Chondrocyte (in vitro differentiated cells): ENCODE measurements around the gene SLC14A1. TPM values are rescaled to one million over a fixed set of nuclear protein-coding genes. Genes with fewer than 3 reads are reported as not detected.

Experiments used
- DNase-seq: peaks from one replicate; pipeline ENCODE4 v3.0.0; 2021; ENCODE audit warnings: mixed read lengths, low spot score
- H3K27ac Mint-ChIP-seq: one replicate; pipeline ENCODE4 v1.8.0; 2021; ENCODE audit warnings: mild to moderate bottlenecking, moderate library complexity, mixed read lengths; ENCODE audit not compliant: unreplicated experiment
- H3K27me3 Mint-ChIP-seq: 2 replicates; pipeline ENCODE4 v1.8.0; 2021; ENCODE audit warnings: low read depth, mixed read lengths
- H3K36me3 Mint-ChIP-seq: 2 replicates; pipeline ENCODE4 v1.8.0; 2021; ENCODE audit warnings: low read depth, mixed read lengths
- H3K4me1 Mint-ChIP-seq: 2 replicates; pipeline ENCODE4 v1.8.0; 2021; ENCODE audit warnings: low read depth, mild to moderate bottlenecking, mixed read lengths
- H3K4me3 Mint-ChIP-seq: one replicate; pipeline ENCODE4 v1.8.0; 2021; ENCODE audit warnings: mild to moderate bottlenecking, moderate library complexity, mixed read lengths; ENCODE audit not compliant: unreplicated experiment
- H3K9me3 Mint-ChIP-seq: 2 replicates; pipeline ENCODE4 v1.8.0; 2021; ENCODE audit warnings: low read depth, mixed read lengths
- total RNA-seq: library from RNA; stranded (reverse); gene quantifications from 3 replicates; pipeline ENCODE4 v1.2.1, GENCODE V29; 2021
- TF ChIP-seq, protein P1 (sequence below): fragments of 200-600 bp; sonication (generic); IDR thresholded peaks from 2 replicates; pipeline ENCODE4 v1.5.0; 2021; ENCODE audit warnings: antibody characterized with exemption, mild to moderate bottlenecking, moderate library complexity

SLC14A1 gene
- total RNA-seq, 1 donor from 2014 or later: 0.25 TPM

DNA sequence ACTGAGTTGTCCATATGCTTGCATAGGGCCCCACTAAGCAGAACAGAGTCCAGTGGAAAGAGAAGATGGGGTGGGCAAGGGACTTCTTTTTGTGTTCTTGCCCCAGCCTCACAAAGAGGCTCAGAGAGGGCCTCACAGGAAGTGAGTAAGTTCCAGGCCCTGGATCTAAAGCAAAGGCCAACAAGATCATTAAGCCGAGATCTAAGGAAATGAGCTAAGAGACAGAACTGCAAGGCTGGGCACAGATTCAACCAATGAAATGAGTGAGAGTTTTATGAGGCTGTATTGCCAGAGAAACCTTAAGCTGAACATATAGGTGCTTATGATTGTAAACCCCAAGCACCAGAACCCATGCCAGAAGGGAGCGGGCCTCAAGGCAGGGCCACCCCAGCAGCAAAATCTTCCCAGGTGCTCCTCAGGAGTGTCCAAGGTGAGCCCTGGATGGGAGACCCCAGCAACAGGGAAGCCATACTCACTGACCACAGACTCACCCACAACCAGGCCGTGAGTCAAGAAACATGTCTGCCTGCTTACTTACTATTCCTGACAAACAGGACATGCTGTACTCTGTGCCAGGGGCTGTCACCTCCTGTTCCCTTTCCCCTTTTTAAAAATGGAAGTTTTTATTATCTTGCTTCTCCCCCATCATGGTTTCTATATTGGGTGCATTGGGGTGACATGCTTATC lies 40.2 kb downstream of the SLC14A1 start:
- Mint-ChIP-seq H3K4me3 (no peak overlapping the region), H3K9me3 (peaks cover 2% of the 10 kb centered on the region), H3K4me1 (peaks cover 23% of the 10 kb centered on the region), H3K27ac (no peak overlapping the region), H3K36me3 (peaks cover 3% of the 10 kb centered on the region), H3K27me3 (no peaks in the 10 kb centered on the region)
- no peak for DNase-seq
- TF ChIP-seq, protein P1, sequence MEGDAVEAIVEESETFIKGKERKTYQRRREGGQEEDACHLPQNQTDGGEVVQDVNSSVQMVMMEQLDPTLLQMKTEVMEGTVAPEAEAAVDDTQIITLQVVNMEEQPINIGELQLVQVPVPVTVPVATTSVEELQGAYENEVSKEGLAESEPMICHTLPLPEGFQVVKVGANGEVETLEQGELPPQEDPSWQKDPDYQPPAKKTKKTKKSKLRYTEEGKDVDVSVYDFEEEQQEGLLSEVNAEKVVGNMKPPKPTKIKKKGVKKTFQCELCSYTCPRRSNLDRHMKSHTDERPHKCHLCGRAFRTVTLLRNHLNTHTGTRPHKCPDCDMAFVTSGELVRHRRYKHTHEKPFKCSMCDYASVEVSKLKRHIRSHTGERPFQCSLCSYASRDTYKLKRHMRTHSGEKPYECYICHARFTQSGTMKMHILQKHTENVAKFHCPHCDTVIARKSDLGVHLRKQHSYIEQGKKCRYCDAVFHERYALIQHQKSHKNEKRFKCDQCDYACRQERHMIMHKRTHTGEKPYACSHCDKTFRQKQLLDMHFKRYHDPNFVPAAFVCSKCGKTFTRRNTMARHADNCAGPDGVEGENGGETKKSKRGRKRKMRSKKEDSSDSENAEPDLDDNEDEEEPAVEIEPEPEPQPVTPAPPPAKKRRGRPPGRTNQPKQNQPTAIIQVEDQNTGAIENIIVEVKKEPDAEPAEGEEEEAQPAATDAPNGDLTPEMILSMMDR: no peak

DNA sequence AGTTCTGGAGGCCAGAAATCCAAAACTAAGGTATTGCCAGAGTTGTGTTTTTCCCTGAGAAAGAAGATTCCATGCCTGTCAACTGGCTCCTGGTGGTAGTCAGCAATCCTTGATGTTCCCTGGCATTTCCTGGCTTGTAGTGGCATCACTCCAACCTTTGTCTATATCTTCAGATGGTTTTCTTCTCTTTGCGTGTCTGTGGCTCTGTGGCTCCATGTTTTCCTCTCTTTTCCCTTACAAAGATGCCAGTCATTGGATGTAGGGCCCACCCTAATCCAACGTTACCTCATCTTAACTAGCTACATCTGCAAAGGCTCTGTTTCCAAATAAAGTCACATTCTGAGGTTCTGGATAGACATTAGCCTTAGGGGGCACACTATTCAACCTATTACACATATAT lies 41.8 kb downstream of the SLC14A1 start:
- Mint-ChIP-seq H3K4me3 (no peak overlapping the region), H3K36me3 (no peaks in the 10 kb centered on the region), H3K9me3 (no peaks in the 10 kb centered on the region), H3K27ac (peak overlapping the region; percentile 42), H3K27me3 (no peaks in the 10 kb centered on the region), H3K4me1 (peaks cover 30% of the 10 kb centered on the region)
- TF ChIP-seq, protein P1: no peak
- no peak for DNase-seq

DNA sequence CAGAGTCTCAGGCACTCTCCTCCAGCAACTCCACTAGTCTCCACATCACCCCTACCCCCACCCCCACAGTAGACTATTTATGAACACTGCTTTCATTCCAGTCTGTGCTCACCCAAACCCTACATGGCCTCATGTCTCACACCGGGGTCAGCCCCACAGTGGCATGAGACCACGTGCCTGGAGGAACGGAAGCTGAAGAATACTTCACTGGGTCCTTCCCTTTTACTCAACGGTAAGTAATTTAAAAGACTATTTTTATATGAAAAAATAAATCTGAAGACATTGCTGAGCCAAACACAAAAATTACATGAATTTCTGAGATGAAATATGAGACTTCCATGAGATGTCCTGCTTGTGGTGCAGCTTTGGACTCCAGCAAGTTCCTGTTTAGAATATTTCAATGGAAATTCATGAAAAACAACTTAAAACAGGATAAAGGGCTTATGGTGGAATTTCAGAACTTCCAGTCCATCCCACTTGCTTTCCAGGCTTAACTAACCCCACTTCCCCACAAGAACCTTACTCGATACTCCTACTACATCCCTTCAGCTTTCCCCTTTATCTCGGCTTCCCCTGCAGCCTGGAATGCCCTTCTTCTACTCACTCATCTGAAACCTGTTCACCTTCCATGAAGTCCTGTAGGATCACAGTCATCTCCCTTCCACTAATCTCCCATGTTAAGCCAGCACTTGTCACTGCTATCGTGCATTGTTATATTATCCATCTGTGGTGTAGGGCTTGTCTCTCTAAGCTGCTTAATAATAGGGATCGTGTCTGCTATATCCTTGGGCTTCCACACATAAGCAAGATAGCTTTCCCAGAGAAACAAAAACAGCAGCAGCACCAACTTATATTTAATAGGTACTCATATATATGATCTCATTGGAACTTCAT lies 47.9 kb downstream of the SLC14A1 start:
- no peak for DNase-seq
- peaks cover 55% of the 10 kb centered on the region for H3K4me1 Mint-ChIP-seq
- H3K27ac Mint-ChIP-seq: peak overlapping the region; percentile 76
- no peaks in the 10 kb centered on the region for H3K36me3 Mint-ChIP-seq
- no peaks in the 10 kb centered on the region for H3K27me3 Mint-ChIP-seq
- H3K4me3 Mint-ChIP-seq: peak overlapping the region; percentile 26
- TF ChIP-seq, protein P1: no peak
- H3K9me3 Mint-ChIP-seq: no peaks in the 10 kb centered on the region

DNA sequence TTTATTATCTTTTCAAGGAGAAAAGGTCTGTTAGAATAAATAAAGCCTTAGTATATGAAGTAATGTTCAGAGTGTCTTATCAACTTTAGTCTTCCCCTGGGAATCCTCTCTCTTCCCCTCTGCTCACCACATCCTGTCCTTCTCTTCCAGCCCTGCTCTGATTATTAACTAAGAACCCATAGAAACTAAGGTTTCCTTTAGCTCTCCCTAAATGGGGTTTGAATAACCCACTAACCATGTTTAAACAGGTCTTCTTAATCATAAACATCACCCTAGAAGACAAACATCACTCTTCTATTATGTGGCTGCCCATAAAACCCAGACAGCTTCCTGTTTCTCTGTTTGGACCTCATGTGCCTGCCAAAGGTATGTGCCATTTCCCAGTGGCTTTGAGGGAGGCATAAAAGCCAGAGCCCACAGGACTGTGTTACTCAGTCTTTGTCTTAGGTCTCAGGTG lies 50.1 kb downstream of the SLC14A1 start:
- Mint-ChIP-seq H3K36me3 (no peaks in the 10 kb centered on the region), H3K9me3 (no peaks in the 10 kb centered on the region), H3K4me3 (no peak overlapping the region), H3K4me1 (peaks cover 66% of the 10 kb centered on the region), H3K27me3 (no peaks in the 10 kb centered on the region), H3K27ac (peak overlapping the region; percentile 53)
- TF ChIP-seq, protein P1: no peak
- no peak for DNase-seq

DNA sequence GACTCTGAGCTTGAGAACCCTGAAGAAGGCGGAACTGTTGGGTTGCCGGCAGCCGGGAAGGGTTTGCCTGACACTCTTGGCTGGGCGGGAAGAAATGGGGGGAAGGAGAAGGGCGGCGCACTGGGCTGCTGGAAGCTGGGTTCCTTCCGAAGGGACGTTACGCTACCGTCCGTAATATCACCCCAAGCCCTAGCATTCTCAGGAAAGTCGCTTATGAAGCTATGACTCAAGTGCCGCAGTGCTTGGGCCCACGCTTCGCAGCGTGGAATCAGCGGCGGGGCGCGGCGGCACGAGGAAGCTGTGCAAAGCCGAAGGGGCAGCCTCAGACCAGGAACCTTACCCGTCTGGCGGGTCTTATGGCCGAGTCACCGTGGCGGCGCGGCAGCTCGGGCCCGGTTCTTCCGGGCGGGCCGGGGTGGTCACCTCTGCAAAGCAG lies 51.3 kb downstream of the SLC14A1 start:
- DNase-seq: no peak
- H3K4me3 Mint-ChIP-seq: peak overlapping the region; percentile 62
- H3K27me3 Mint-ChIP-seq: no peaks in the 10 kb centered on the region
- H3K36me3 Mint-ChIP-seq: no peaks in the 10 kb centered on the region
- peaks cover 57% of the 10 kb centered on the region for H3K4me1 Mint-ChIP-seq
- peak overlapping the region; percentile 34 for H3K27ac Mint-ChIP-seq
- TF ChIP-seq, protein P1: no peak
- no peaks in the 10 kb centered on the region for H3K9me3 Mint-ChIP-seq
